Measurements from ENCODE around the gene MCCC1.
"Not testable (repeated sequence)": the region's sequence is repeated elsewhere in the genome, so short reads cannot be mapped to it uniquely, and the experiment has no call there.

The MCCC1 gene

GRCh38 chr3:183099026-183099837 lies at the start of gene MCCC1:
Gene MCCC1, minus strand, starts transcription at chr3:183099496. Its CDS starts 56 bp downstream, at chr3:183099440.
- peak; percentile 93 to 97 (median 96) for DNase-seq (ENCODE audit: low read depth in 4 of 4, low spot score in 1 of 4)

DNA sequence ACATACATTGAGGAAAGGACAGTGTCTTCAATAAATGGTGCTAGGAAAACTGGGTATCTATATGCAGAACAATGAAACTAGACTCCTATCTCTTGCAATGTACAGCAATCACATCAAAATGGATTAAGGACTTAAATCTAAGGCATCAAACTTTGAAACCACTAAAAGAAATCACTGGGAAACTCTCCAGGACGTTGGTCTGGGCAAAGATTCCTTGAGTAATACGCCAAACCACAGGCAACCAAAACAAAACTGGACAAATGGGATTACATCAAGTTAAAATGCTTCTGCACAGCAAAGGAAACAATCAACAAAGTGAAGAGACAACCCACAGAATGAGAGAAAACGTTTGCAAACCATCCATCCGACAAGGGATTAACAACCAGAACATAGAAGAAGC lies 48.8 kb upstream of the MCCC1 start:
- no peak for DNase-seq (ENCODE audit: low read depth in 4 of 4, low spot score in 1 of 4)

- DNase-seq (ENCODE audit: low read depth in 4 of 4, low spot score in 1 of 4), result no peak
Observed at GRCh38 chr3:183144363-183144762, 45.1 kb upstream of the MCCC1 start.

GRCh38 chr3:183142199-183142598 lies 42.9 kb upstream of the MCCC1 start:
- DNase-seq (ENCODE audit: low read depth in 4 of 4, low spot score in 1 of 4), result no peak

DNA sequence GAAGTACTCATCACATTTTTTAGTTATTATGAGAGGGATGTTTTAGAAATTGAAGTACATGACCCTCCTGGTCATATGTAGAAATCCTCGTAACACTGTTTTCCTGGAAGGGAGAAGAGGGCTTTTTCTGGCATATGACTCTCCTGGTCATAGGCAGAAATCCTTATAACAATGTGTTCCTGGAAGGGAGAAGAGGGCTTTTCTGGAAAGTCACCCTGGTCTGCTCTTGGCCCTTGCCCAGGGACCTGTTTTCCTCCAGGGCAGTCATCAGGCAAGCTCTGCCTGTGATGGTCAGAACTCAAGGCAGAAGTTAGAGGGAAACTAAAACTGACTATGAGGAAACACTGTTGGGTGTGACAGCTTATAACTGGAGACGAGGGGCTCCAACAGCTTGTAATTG lies 35.5 kb upstream of the MCCC1 start:
- DNase-seq (ENCODE audit: low read depth in 4 of 4, low spot score in 1 of 4), result no peak

DNA sequence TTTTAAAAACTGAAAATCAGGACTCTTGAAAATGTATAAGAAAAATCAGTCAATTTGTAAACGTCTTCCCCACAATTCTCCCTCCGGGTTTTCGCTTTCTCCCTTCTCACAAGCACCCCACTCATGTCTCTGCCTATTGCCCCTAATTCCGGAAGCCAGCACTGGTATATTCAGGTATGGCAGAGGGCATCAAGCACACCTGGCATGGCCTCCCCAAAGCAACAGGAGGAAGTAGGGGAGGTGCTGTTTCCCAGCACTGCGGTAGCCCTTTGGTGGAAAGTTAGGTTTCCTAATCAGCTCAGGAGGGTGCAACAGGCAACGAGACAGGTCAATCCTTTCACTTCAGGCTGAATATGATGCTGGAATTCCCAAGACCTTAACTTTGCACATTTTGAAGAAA lies 33.1 kb upstream of the MCCC1 start:
- no peak for DNase-seq (ENCODE audit: low read depth in 4 of 4, low spot score in 1 of 4)

GRCh38 chr3:183131735-183132134 lies 32.4 kb upstream of the MCCC1 start:
- DNase-seq (ENCODE audit: low read depth in 4 of 4, low spot score in 1 of 4), result no peak

DNA sequence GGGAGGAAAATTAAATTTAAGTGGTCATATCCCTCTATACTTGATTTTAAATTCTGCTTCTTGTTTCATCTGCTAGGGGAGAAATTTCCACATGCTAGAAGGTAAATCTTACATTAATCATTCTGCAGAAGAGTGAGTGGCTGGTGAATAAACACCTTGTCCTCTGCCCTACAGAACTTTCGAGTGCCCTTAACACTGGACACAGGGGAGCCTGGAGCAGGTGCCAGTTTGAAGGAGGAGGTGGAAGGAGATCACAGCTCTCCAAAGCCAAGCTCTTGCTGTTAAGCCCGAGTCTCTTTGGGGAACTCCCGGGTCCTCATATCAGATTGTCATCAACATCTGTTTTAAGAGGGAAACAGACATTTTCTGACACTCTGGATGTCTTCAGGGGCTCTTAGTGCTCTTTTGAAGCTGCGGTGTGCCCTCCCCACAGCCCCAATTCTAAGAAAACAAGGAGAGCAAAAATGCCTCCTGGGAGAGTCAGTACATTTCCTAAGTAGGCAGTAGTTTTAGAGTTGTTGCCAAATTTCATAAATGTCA lies 32.0 kb upstream of the MCCC1 start:
- DNase-seq (ENCODE audit: low read depth in 4 of 4, low spot score in 1 of 4), result no peak

DNA sequence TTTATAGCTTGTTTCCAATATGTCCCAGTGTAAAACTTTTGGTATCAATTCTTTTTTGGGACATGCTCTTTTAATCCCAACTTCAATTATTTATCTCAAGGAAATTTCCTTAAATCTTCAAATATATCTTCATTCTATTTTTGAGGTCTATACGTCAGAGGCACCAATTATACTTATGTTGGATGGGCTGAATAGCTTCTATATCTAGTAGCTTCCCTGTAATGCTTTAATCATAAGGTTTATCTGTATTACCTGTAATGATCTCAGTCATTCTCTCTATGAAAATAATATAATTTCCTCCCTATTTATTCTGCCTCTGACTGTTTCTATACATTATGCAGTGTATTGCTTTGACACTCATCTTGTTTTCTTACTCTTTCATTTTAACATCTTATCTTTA lies 29.9 kb upstream of the MCCC1 start:
- no peak for DNase-seq (ENCODE audit: low read depth in 4 of 4, low spot score in 1 of 4)

- DNase-seq (ENCODE audit: low read depth in 4 of 4, low spot score in 1 of 4), result no peak
Observed at GRCh38 chr3:183128709-183129108, 29.4 kb upstream of the MCCC1 start.

DNA sequence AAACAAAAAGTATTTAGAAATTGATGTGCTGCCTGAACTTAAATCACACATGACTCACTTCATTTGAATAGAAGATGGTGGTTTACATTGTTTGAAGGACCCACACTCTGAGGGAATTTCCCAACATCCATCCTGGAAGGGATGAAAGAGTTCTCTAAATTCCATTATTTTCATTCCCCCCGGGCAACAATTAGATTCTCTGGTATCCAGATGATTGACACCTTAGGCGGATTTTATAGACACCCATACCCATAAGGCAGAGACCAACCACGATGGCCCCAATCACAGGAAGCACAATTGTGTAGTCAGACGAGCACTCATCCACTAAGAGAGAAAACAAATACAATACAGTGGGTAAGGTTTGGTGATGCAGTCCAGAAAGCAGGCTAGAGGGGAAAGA lies 24.6 kb upstream of the MCCC1 start:
- DNase-seq (ENCODE audit: low read depth in 4 of 4, low spot score in 1 of 4), result no peak

DNA sequence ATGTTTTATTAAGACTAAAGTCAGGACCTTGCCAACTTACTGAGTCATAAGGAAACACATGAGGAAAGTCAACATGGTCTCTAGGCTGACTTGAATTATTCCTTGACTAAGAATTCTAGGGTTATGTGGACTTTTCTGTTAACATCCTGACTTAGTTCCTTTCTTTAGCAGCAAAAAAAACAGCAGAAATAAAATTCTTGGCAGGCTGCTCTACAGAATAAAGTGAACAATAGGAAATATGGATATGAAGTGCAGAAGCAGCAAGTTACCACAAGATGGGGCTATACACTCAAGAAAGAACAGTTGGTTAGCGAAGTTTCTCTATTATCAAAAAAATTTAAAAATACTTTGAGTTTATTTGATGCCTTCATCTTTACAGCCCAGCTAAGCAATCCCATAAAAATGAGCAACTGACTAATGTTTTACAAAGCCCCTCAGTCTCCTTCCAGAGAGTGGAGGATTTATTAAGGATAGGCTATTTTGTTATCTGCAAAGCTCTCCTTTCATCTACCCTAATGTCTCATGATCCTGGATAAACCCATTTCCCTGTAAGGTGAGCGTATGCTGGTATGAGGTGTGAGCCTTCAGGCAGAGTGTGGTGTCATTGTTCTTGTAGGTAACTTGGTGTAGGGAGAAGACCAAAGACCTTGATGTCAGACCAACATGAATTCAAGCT lies 23.1 kb upstream of the MCCC1 start:
- no peak for DNase-seq (ENCODE audit: low read depth in 4 of 4, low spot score in 1 of 4)

GRCh38 chr3:183120538-183121215 lies 21.4 kb upstream of the MCCC1 start:
- DNase-seq (ENCODE audit: low read depth in 4 of 4, low spot score in 1 of 4), result no peak

- no peak for DNase-seq (ENCODE audit: low read depth in 4 of 4, low spot score in 1 of 4)
Observed at GRCh38 chr3:183117056-183117455, 17.8 kb upstream of the MCCC1 start.

DNA sequence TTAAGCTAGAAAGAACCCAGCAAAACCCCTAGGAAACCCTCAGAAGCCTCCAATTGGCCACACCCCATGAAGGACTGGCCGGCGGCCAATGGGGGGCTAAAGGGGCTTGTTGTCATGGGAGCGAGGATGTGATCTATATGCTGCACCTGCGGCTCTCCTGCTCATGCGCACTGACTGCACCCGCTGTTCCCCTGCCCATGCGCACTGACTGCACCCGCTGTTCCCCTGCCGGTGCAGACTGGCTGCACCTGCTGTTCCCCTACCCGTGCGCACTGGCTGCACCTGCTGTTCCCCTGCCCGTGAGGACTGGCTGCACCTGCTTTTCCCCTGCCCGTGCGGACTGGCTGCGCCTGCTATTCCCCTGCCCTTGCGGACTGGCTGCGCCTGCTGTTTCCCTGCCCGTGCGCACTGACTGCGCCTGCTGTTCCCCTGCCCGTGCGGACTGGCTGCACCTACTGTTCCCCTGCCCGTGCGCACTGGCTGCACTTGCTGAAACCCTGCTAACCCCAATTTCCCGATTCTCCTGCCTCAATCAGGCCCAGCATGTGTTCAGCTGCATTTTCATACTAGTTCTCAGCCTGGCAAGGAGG lies 16.8 kb upstream of the MCCC1 start:
- peak in 3 of 4 experiments; percentile 21 to 50 (median 36) for DNase-seq (ENCODE audit: low read depth in 4 of 4, low spot score in 1 of 4)

DNA sequence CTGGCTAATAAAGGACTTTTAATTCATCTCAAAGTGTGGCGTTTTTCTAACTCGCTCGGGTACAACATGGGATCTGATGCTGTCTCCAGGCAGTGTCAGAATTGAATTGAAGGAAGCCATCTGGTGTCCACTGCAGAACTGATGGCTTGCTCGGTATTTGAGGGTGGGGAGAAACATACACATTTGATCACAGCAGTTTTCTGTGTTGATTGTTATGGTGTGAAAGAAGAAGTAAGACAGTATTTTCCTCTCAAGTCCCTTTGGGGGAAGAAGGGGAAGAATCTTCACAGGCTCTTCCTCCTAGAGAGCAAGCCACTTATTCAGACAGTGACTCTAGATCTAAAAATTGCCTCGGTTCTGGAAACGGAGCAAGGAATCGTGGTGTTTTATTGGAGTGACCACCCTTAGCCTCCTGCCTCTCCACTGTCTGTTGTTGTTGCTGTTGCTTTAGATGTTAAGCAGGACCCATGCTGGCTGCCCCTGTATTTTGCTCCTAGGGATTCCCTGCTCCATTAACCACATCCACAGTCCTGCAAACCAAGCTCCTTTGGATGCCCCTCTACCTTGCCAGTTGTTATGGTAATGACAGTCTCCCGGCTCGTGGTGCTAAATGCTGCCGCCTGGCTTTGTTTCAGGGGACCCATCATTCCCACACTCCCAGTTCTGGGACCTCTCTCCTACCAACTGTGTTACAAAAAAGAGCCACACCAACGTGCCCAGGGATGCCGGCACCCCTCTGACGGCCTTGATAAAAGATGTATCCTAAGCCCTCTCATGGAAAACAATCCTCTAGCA lies 15.3 kb upstream of the MCCC1 start:
- no peak for DNase-seq (ENCODE audit: low read depth in 4 of 4, low spot score in 1 of 4)

- DNase-seq (ENCODE audit: low read depth in 4 of 4, low spot score in 1 of 4), result not testable (repeated sequence)
Observed at GRCh38 chr3:183109847-183110246, 10.6 kb upstream of the MCCC1 start.

GRCh38 chr3:183108470-183108869 lies 9.2 kb upstream of the MCCC1 start:
- DNase-seq (ENCODE audit: low read depth in 4 of 4, low spot score in 1 of 4), result no peak

GRCh38 chr3:183108001-183108449 lies 8.7 kb upstream of the MCCC1 start:
- no peak for DNase-seq (ENCODE audit: low read depth in 4 of 4, low spot score in 1 of 4)

- not testable (repeated sequence) for DNase-seq (ENCODE audit: low read depth in 4 of 4, low spot score in 1 of 4)
Observed at GRCh38 chr3:183107372-183107771, 8.1 kb upstream of the MCCC1 start.
